CD4-positive, alpha-beta memory T cell (primary cell): ENCODE data around the gene AIMP2. TPM values are rescaled to one million over a fixed set of nuclear protein-coding genes. Genes with fewer than 3 reads are reported as not detected.

Source experiments
- CTCF ChIA-PET: fragments of 350-600 bp; sonication (Branson Sonifier 250); formaldehyde crosslinking; loops from one replicate; lab custom pipeline; 2021; ENCODE audit warnings: inconsistent platforms; ENCODE audit not compliant: partially characterized antibody; lab: Charles Lee
- POLR2A ChIA-PET: fragments of 350-600 bp; sonication (Branson Sonifier 250); formaldehyde crosslinking; loops from one replicate; lab custom pipeline; 2021; ENCODE audit not compliant: partially characterized antibody; lab: Charles Lee
- DNase-seq, 5 donors: peaks; one replicate each; pipeline versions ENCODE4 v3.0.0 to v3.0.0-alpha.2; 2020 to 2022; ENCODE audit warnings: mixed read lengths in 1 of 5
- H3K27ac ChIP-seq: one replicate; pipeline ENCODE4 v1.7.0; 2013; ENCODE audit warnings: low read depth, low read length
- H3K27me3 ChIP-seq: 2 replicates; pipeline ENCODE4 v1.7.0; 2013; ENCODE audit warnings: mild to moderate bottlenecking, low read length, moderate library complexity; ENCODE audit not compliant: insufficient read depth
- H3K36me3 ChIP-seq: 2 replicates; pipeline ENCODE4 v1.7.0; 2013; ENCODE audit warnings: mild to moderate bottlenecking, low read length, moderate library complexity; ENCODE audit not compliant: insufficient read depth
- H3K4me1 ChIP-seq: 2 replicates; pipeline ENCODE4 v1.7.0; 2013; ENCODE audit warnings: mild to moderate bottlenecking, low read length, moderate library complexity; ENCODE audit not compliant: insufficient read depth
- H3K4me3 ChIP-seq, 2 donors: one replicate each; pipeline ENCODE4 v1.7.0; 2013; ENCODE audit warnings: low read length in 2 of 2, mild to moderate bottlenecking in 1 of 2
- H3K9me3 ChIP-seq, 2 donors: one replicate each; pipeline ENCODE4 v1.7.0; 2013; ENCODE audit warnings: low read length in 2 of 2, control low read depth in 1 of 2; ENCODE audit not compliant: control insufficient read depth in 1 of 2
- H3K27ac Mint-ChIP-seq, 7 donors: one replicate each; pipeline ENCODE4 v1.8.0; 2020 to 2021; ENCODE audit warnings: mixed read lengths in 7 of 7, mild to moderate bottlenecking in 6 of 7, inconsistent platforms in 3 of 7, moderate library complexity in 3 of 7
- H3K27me3 Mint-ChIP-seq, 2 donors: one replicate each; pipeline ENCODE4 v1.8.0; 2020 to 2021; ENCODE audit warnings: mixed read lengths in 2 of 2
- H3K36me3 Mint-ChIP-seq, 2 donors: one replicate each; pipeline ENCODE4 v1.8.0; 2020 to 2021; ENCODE audit warnings: mixed read lengths in 2 of 2, inconsistent platforms in 1 of 2, mild to moderate bottlenecking in 1 of 2
- H3K4me1 Mint-ChIP-seq, 4 donors: one replicate each; pipeline ENCODE4 v1.8.0; 2020 to 2021; ENCODE audit warnings: mixed read lengths in 4 of 4, mild to moderate bottlenecking in 1 of 4
- H3K4me3 Mint-ChIP-seq, 8 donors: one replicate each; pipeline ENCODE4 v1.8.0; 2020 to 2021; ENCODE audit warnings: mixed read lengths in 8 of 8, mild to moderate bottlenecking in 7 of 8, moderate library complexity in 6 of 8, inconsistent platforms in 3 of 8
- H3K9me3 Mint-ChIP-seq, 8 donors: one replicate each; pipeline ENCODE4 v1.8.0; 2020 to 2021; ENCODE audit warnings: mixed read lengths in 8 of 8, mild to moderate bottlenecking in 5 of 8, inconsistent platforms in 3 of 8, moderate library complexity in 1 of 8
- intact Hi-C: fragments of 100-400 bp; cut with micrococcal nuclease; formaldehyde crosslinking; loops from one replicate; pipeline ENCODE4 v1.15.1; 2023
- polyA plus RNA-seq, 2 donors: library from polyadenylated mRNA; unstranded; fragments of 300-500 nt; fragmentation: Illumina TruSeq; gene quantifications; one replicate each; pipeline ENCODE4 v1.2.3, GENCODE V29; 2021
- total RNA-seq, 2 experiments: library from RNA; stranded (reverse); gene quantifications; one replicate each; pipeline ENCODE4 v1.2.3, GENCODE V29; 2021

AIMP2 gene
- total and polyA plus RNA-seq, 4 experiments from 2014 or later: 10.7 to 20.8 (median 15.4) TPM

DNA sequence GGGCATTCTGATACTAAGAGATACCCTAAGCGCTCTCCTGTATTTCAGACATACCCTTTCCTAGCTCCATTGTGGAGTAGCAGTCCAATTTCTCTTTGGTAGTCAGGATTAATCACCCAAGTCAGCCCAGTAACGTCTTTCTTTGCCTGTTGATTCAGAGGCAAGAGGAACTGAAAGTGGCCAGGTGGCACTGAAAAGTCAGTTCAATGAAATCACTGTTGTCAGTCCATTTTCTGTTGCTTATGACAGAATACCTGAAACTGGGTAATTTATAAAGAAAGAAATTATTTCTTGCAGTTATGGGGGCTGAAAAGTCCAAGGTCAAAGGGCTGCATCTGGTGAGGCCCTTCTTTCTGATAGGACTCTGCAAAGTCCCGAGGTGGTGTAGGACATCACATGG is 62.3 kb downstream of the AIMP2 start:
- Mint-ChIP-seq H3K9me3 (no peaks in the 10 kb centered on the region), H3K4me1 (no peaks in the 10 kb centered on the region), H3K27ac (no peak overlapping the region), H3K4me3 (no peak overlapping the region), H3K36me3 (no peaks in the 10 kb centered on the region), H3K27me3 (no peaks in the 10 kb centered on the region)
- Histone ChIP-seq H3K4me1 (no peaks in the 10 kb centered on the region), H3K27me3 (no peaks in the 10 kb centered on the region), H3K9me3 (no peaks in the 10 kb centered on the region), H3K27ac (no peak overlapping the region), H3K4me3 (no peak overlapping the region), H3K36me3 (no peaks in the 10 kb centered on the region)
- POLR2A ChIA-PET: no interaction called here
- CTCF ChIA-PET: interaction anchor here (0.9 kb wide), 1 partner anchor 74 kb away, joined by 3 read pairs; no protein-coding TSS in a partner anchor
- no peak for DNase-seq
- intact Hi-C loops: no loop called here

Other genes with a start within 250 kb of the AIMP2 start
- 10 to 100 TPM; 80.0 to 82.4 TPM for gene RNF216, start 227.6 kb upstream of the AIMP2 start, total RNA-seq
- 10 to 100 TPM; 19.2 to 41.4 TPM for gene RNF216, start 227.6 kb upstream of the AIMP2 start, polyA plus RNA-seq
- gene OCM, start 128.5 kb upstream of the AIMP2 start, total RNA-seq: 10 to 100 TPM in 1 of 2 experiments, 1 to 10 TPM in 1; 9.0 to 11.4 TPM
- gene OCM, start 128.5 kb upstream of the AIMP2 start, polyA plus RNA-seq: 1 to 10 TPM in 1 of 2 donors, under 1 TPM in 1; 0.63 to 1.5 TPM
- gene CCZ1, start 110.5 kb upstream of the AIMP2 start, total RNA-seq: 10 to 100 TPM; 74.8 to 78.0 TPM
- 10 to 100 TPM; 46.8 to 55.4 TPM for gene CCZ1, start 110.5 kb upstream of the AIMP2 start, polyA plus RNA-seq
- not detected for gene RSPH10B, start 38.6 kb upstream of the AIMP2 start, total RNA-seq
- gene RSPH10B, start 38.6 kb upstream of the AIMP2 start, polyA plus RNA-seq: not detected
- gene PMS2, start 223 bp upstream of the AIMP2 start, total RNA-seq: 10 to 100 TPM; 22.7 to 23.2 TPM
- gene PMS2, start 223 bp upstream of the AIMP2 start, polyA plus RNA-seq: 10 to 100 TPM in 1 of 2 donors, 1 to 10 TPM in 1; 7.6 to 14.2 TPM
- gene ANKRD61, start 22.1 kb downstream of the AIMP2 start, total RNA-seq: not detected
- under 1 TPM in 1 of 2 donors, not detected in 1; 0.40 TPM for gene ANKRD61, start 22.1 kb downstream of the AIMP2 start, polyA plus RNA-seq
- gene EIF2AK1, start 49.9 kb downstream of the AIMP2 start, total RNA-seq: 10 to 100 TPM; 69.9 to 77.0 TPM
- 10 to 100 TPM; 79.4 to 90.7 TPM for gene EIF2AK1, start 49.9 kb downstream of the AIMP2 start, polyA plus RNA-seq
- 10 to 100 TPM; 17.6 to 20.9 TPM for gene USP42, start 95.7 kb downstream of the AIMP2 start, total RNA-seq
- 10 to 100 TPM in 1 of 2 donors, 1 to 10 TPM in 1; 3.2 to 14.7 TPM for gene USP42, start 95.7 kb downstream of the AIMP2 start, polyA plus RNA-seq